ENCODE results near the gene HOXC6. TPM values are rescaled to one million over a fixed set of nuclear protein-coding genes. Genes with fewer than 3 reads are reported as not detected.

The HOXC6 gene
- total and polyA plus RNA-seq, 2 of the 8 experiments (the other 6 are each of a cell fraction or from before 2014, with no cell fraction given), result not detected

DNA sequence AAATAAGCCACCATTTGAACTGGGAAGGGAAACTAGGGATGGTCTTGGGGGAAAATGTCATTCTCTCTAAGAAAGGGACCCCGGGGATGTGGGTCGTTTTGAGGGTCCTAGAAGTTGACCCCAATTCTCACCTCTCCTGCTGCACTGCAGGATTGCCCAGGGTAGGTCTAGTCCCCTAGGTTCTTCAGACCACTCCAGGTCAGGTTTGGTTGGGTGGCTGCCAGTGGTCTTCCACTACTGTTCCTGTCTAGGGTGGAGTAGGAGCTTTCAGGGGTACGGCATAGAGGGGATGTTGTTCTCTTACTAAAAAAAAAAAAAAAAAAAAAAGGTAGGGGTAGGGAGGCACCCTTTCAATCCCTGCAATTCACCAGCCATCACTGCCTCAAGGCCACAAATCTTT, 12.2 kb upstream of the HOXC6 start:
- H2BK15ac ChIP-seq (ENCODE audit: low read length), result no peak overlapping the region
- H2AFZ ChIP-seq (ENCODE audit: low read length), result no peak overlapping the region
- no peak overlapping the region for H2BK5ac ChIP-seq (ENCODE audit: low read depth, low read length)
- no peak overlapping the region for H3K18ac ChIP-seq (ENCODE audit: extremely low read depth, low read length)
- no peak overlapping the region for H2BK12ac ChIP-seq (ENCODE audit: low read depth, low read length)
- H4K91ac ChIP-seq (replicated peaks; ENCODE audit: insufficient read length, low read length), result no peak overlapping the region
- TF ChIP-seq USF2 (IDR thresholded peaks at IDR 0.05; ENCODE audit: low read length) (no peak), RBBP5 (IDR thresholded peaks at IDR 0.05; ENCODE audit: borderline replicate concordance, low read depth, low read length) (no peak), RNF2 (IDR thresholded peaks at IDR 0.05; ENCODE audit: borderline replicate concordance, low read depth, low read length, missing control alignments, poor library complexity, severe bottlenecking) (peak; percentile 17)
- CTCF ChIA-PET (ENCODE audit: partially characterized antibody), result interaction anchor here (0.7 to 3.8 kb wide), 7 partner anchors 9 to 192 kb away, joined by 3 to 50 read pairs (median 6); partner anchors contain the start of gene HOXC9
- no peak overlapping the region for H3K27ac ChIP-seq (ENCODE audit: low read depth, low read length)
- DNase-seq (ENCODE audit: low read depth in 1 of 2, low spot score in 2 of 2) (no peak), FAIRE-seq (no peak)
- H3K9ac ChIP-seq (replicated peaks in 1 of 4; ENCODE audit: extremely low read depth in 1 of 4, low read depth in 3 of 4, low read length in 3 of 4), result no peak overlapping the region
- H2BK20ac ChIP-seq (ENCODE audit: low read length), result no peak overlapping the region
- peak overlapping the region in 1 of 2 experiments; percentile 28; a peak in 2 of 4 replicates for H3K4me2 ChIP-seq (ENCODE audit: insufficient read depth in 1 of 2, low read depth in 2 of 2, low read length in 2 of 2)
- peaks cover 92 to 100% (median 99%) of the 10 kb centered on the region in 4 experiments for H3K27me3 ChIP-seq (replicated peaks in 1 of 4; ENCODE audit: control insufficient read depth in 3 of 4, extremely low read depth in 1 of 4, insufficient read depth in 3 of 4, low read length in 3 of 4)
- no peak overlapping the region for H4K5ac ChIP-seq (ENCODE audit: insufficient read length, low read depth, low read length)
- no peak overlapping the region for H3K4me3 ChIP-seq (ENCODE audit: extremely low read depth in 1 of 4, insufficient read depth in 2 of 4, low read depth in 3 of 4, low read length in 4 of 4)
- H2AK5ac ChIP-seq (ENCODE audit: low read depth, low read length), result no peak overlapping the region
- no peak overlapping the region for H3K14ac ChIP-seq (ENCODE audit: insufficient read length)
- no peak overlapping the region for H2BK120ac ChIP-seq (replicated peaks; ENCODE audit: low read depth, low read length)
- no peak overlapping the region for H3K23ac ChIP-seq (ENCODE audit: insufficient read length)
- peaks cover 3% of the 10 kb centered on the region; the same call in 1 of the 2 replicates for H3K23me2 ChIP-seq (ENCODE audit: low read depth, low read length)
- POLR2A ChIA-PET (ENCODE audit: partially characterized antibody), result interaction anchor here (0.7 kb wide), 1 partner anchor 217 kb away, joined by 3 read pairs; no protein-coding TSS in a partner anchor
- H3K79me2 ChIP-seq (ENCODE audit: control insufficient read depth in 1 of 2, insufficient read depth in 2 of 2, low read length in 2 of 2), result no peaks in the 10 kb centered on the region
- no peak overlapping the region for H3K4ac ChIP-seq (replicated peaks; ENCODE audit: insufficient read length, low read depth, low read length)
- H3K9me3 ChIP-seq (ENCODE audit: insufficient read depth in 2 of 2, low read depth in 1 of 2, low read length in 1 of 2), result no peaks in the 10 kb centered on the region
- H3K4me1 ChIP-seq (replicated peaks in 1 of 4; ENCODE audit: control insufficient read depth in 3 of 4, insufficient read depth in 4 of 4, low read length in 3 of 4), result peaks cover 0 to 12% (median 3%) of the 10 kb centered on the region in 4 experiments; a peak in 5 of 7 replicates
- WGBS, 2 experiments (ENCODE audit: extremely low coverage in 1 of 2, insufficient coverage in 1 of 2, insufficient read length in 1 of 2, insufficient replicate concordance in 2 of 2, low coverage in 1 of 2, low lambda C conversion rate in 2 of 2, missing lambda C conversion rate in 1 of 2), result 41% methylated on average over 3 of the region's 3 CpGs; no CpG with 5 or more reads in 1 of the 2 experiments
- no peaks in the 10 kb centered on the region; a peak in 1 of 8 replicates for H3K36me3 ChIP-seq (ENCODE audit: control insufficient read depth in 2 of 4, insufficient read depth in 4 of 4, low read length in 3 of 4)
- no peak overlapping the region for H4K8ac ChIP-seq (ENCODE audit: extremely low read depth, insufficient read depth, low read length)
- H3K79me1 ChIP-seq (ENCODE audit: low read depth, low read length), result no peaks in the 10 kb centered on the region
- no peak overlapping the region for H3K56ac ChIP-seq (replicated peaks; ENCODE audit: insufficient read length, low read depth, low read length)
- peaks cover 4 to 41% of the 10 kb centered on the region in 2 experiments for H4K20me1 ChIP-seq (replicated peaks in 1 of 2; ENCODE audit: control insufficient read depth in 1 of 2, insufficient read depth in 2 of 2, low read length in 2 of 2)

Data from H1 (cell line).